ENCODE data around the gene MTSS2.
A peak's percentile ranks its signal among the peaks of the same experiment; 100 is the strongest.

MTSS2 gene

DNA sequence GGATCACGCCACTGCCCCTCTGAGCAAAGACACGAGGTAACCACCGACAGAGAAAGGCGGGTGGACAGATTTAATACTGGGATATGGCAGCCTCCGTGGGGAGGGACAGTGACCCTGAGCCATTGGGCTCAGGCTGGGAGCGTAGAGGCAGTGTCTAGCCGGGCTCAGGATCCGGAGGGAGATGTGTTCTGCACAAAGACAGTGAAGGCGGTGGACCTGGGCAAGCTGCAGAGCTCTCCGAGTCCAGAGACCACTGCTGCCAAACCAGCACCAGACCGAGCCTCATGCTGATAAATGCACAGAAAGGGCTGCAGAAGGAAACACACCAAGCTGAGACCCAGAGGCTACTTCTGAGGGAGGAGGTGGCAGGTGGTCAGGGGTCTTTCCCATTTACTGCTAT lies 26.5 kb upstream of the MTSS2 start:
- DNase-seq (ENCODE audit: low read depth in 1 of 2, low spot score in 1 of 2), result no peak
- in situ Hi-C loops (cut with HindIII; ENCODE audit: low pct_unique_long_range_greater_than_20kb, low sequenced_read_pairs), result no loop called here
- no peak for TF ChIP-seq JUND (IDR thresholded peaks at IDR 0.05; ENCODE audit: low read depth)

DNA sequence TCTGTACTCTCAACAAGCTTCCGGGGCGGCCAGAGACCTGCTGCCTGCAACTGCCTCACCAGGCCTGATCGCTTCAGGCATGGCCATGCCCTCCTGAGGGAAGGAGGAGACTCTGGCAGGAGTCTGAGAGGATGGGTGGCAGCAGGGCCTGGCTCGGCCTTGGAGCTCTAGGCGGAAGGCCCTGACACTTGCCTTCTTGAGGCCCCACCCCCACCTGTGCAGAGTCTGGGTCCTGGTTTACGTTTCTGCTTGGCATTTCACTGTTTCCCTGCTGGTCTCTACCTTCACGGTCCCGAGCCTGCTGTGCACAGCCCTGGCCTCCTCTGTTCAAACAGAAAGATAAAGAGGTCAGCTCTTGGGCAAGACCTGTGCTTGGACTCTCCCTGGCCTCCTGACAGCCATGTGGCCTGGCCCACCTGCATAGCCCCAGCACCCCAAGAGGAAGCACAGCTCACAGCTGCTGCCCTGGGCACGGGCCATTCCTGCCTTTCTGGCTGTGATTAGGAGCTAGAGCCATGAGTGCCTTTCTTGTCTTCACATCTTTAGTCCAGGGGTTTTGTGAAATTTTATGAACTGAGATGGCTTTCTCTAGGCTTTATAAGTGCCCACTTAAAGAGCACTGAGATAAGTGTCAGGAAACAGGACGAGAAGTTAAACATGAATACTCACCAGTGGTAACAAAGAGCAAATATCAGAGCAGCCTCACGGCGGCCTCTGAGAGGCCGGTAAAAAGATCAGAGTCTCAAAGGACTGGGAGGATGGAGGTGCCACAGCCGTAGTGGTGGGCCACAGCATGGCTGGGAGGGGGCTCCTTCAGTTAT lies 25.6 kb upstream of the MTSS2 start:
- in situ Hi-C loops (cut with HindIII; ENCODE audit: low pct_unique_long_range_greater_than_20kb, low sequenced_read_pairs), result no loop called here
- no peak for TF ChIP-seq JUND (IDR thresholded peaks at IDR 0.05; ENCODE audit: low read depth)
- no peak for DNase-seq (ENCODE audit: low read depth in 1 of 2, low spot score in 1 of 2)

DNA sequence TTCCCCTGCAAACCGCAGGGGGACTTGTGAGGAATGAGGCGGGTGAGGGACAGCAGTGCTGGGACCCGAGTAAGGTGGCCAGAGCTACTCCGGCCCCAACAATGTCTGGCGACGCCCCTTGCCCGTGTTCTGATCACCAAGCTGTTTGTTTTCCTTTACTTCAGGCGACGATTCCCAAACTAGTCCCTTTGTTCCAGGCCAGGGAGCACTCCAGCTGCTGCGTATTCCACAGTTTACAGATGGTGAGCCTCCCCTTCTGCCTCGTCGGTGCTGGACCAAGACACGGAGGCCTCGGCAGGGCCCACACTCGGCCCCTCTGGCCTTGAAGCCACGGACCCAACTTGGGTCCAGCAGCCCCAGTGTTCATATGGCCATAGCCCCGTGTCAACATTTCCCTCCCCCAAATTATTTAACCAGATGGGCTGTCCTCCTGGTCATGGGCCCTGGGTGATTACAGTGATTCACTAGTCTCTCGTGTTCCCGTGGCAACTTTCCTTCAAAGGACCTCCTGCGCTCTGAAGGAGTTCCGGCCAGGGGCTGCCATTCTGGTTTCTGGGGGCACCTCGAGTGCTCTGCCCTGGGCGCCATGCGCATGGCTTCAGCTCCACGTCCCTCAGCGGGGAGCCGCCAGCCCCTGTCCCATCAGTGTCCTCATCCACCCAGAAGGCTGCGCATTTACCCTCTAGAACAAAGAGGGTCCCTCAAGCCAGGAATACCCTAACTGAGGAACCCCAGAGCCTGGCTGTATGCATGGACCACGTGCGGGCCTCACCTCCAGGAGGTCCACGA lies 24.8 kb upstream of the MTSS2 start:
- DNase-seq (ENCODE audit: low read depth in 1 of 2, low spot score in 1 of 2), result no peak
- no peak for TF ChIP-seq JUND (IDR thresholded peaks at IDR 0.05; ENCODE audit: low read depth)
- in situ Hi-C loops (cut with HindIII; ENCODE audit: low pct_unique_long_range_greater_than_20kb, low sequenced_read_pairs), result no loop called here

GRCh38 chr16:70709942-70710341 lies 24.1 kb upstream of the MTSS2 start:
- no peak for TF ChIP-seq JUND (IDR thresholded peaks at IDR 0.05; ENCODE audit: low read depth)
- no peak for DNase-seq (ENCODE audit: low read depth in 1 of 2, low spot score in 1 of 2)
- in situ Hi-C loops (cut with HindIII; ENCODE audit: low pct_unique_long_range_greater_than_20kb, low sequenced_read_pairs), result no loop called here

- no peak for TF ChIP-seq JUND (IDR thresholded peaks at IDR 0.05; ENCODE audit: low read depth)
- in situ Hi-C loops (cut with HindIII; ENCODE audit: low pct_unique_long_range_greater_than_20kb, low sequenced_read_pairs), result no loop called here
- no peak for DNase-seq (ENCODE audit: low read depth in 1 of 2, low spot score in 1 of 2)
Measured at GRCh38 chr16:70709457-70709856, 23.6 kb upstream of the MTSS2 start.

DNA sequence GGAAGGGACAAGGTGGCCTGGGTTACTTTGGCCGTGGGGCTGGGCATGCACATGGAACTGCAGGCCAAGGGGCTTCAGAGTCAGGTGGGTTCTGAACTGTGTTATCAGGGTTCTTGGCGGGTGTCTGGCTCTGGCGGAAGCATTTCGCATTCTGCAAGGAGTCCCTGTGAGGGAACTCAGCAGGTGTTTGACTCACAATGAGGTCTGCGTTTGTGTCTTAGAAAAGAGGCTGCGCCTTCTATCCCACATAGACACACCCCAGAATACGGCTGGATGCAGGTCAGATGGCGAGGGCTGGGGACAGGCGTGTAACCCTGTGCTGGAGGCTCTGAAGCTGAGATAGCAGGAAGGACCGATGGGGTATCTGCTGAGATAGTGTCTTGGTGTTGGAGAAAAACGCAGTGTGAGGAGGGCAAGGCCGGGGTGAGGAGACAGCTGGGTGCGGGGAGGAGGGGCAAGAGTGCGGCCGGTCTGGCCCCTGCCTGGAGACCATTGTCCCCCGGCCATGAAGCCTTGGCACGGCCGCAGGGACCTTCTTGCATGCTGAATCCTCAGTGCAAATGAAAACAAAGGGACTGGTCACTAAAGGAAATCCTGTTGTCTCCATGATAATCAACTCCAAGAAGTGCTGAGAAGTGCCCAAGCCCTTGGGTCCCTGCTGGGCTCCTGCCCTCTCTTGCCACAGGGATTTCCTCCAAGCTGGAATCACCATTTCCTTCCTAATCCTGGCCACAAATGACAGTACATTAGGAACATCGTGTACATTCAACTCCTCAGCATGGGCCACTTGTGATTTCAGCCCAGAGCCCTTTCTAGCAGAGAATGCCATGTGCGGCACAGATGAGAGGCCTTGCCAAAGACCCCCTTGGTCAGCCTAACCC lies 22.8 kb upstream of the MTSS2 start:
- in situ Hi-C loops (cut with HindIII; ENCODE audit: low pct_unique_long_range_greater_than_20kb, low sequenced_read_pairs), result no loop called here
- TF ChIP-seq JUND (IDR thresholded peaks at IDR 0.05; ENCODE audit: low read depth), result no peak
- no peak for DNase-seq (ENCODE audit: low read depth in 1 of 2, low spot score in 1 of 2)

- no peak; the same call in 1 of the 2 replicates for TF ChIP-seq JUND (IDR thresholded peaks at IDR 0.05; ENCODE audit: low read depth)
- in situ Hi-C loops (cut with HindIII; ENCODE audit: low pct_unique_long_range_greater_than_20kb, low sequenced_read_pairs), result no loop called here
- DNase-seq (ENCODE audit: low read depth in 1 of 2, low spot score in 1 of 2), result peak; percentile 73 to 87
Measured at GRCh38 chr16:70706948-70707465, 21.2 kb upstream of the MTSS2 start.

DNA sequence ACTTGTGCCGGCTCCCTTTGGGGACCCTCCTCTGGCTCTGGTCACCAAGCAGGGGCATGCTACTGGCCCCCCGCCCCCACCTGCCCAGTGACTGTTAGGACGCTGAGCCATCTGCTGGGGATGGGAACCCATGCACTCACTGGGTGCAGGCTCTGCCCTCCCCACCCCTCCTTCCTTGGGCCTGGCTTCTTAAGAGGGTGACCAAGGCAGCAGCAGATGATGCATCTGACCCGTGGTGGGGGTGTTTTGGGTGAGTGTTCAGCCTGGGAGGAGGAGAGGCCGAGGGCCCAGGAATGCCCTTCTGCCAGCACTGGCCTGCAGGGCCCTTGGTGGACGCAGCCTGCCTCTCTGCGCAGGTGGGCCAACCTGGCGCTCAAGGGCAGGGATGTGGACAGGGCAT lies 19.2 kb upstream of the MTSS2 start:
- in situ Hi-C loops (cut with HindIII; ENCODE audit: low pct_unique_long_range_greater_than_20kb, low sequenced_read_pairs), result no loop called here
- DNase-seq (ENCODE audit: low read depth in 1 of 2, low spot score in 1 of 2), result no peak
- no peak for TF ChIP-seq JUND (IDR thresholded peaks at IDR 0.05; ENCODE audit: low read depth)

- no peak for TF ChIP-seq JUND (IDR thresholded peaks at IDR 0.05; ENCODE audit: low read depth)
- in situ Hi-C loops (cut with HindIII; ENCODE audit: low pct_unique_long_range_greater_than_20kb, low sequenced_read_pairs), result no loop called here
- no peak for DNase-seq (ENCODE audit: low read depth in 1 of 2, low spot score in 1 of 2)
Measured at GRCh38 chr16:70704586-70704985, 18.7 kb upstream of the MTSS2 start.

GRCh38 chr16:70703835-70704381 lies 18.1 kb upstream of the MTSS2 start:
- in situ Hi-C loops (cut with HindIII; ENCODE audit: low pct_unique_long_range_greater_than_20kb, low sequenced_read_pairs), result no loop called here
- no peak for DNase-seq (ENCODE audit: low read depth in 1 of 2, low spot score in 1 of 2)
- no peak for TF ChIP-seq JUND (IDR thresholded peaks at IDR 0.05; ENCODE audit: low read depth)

DNA sequence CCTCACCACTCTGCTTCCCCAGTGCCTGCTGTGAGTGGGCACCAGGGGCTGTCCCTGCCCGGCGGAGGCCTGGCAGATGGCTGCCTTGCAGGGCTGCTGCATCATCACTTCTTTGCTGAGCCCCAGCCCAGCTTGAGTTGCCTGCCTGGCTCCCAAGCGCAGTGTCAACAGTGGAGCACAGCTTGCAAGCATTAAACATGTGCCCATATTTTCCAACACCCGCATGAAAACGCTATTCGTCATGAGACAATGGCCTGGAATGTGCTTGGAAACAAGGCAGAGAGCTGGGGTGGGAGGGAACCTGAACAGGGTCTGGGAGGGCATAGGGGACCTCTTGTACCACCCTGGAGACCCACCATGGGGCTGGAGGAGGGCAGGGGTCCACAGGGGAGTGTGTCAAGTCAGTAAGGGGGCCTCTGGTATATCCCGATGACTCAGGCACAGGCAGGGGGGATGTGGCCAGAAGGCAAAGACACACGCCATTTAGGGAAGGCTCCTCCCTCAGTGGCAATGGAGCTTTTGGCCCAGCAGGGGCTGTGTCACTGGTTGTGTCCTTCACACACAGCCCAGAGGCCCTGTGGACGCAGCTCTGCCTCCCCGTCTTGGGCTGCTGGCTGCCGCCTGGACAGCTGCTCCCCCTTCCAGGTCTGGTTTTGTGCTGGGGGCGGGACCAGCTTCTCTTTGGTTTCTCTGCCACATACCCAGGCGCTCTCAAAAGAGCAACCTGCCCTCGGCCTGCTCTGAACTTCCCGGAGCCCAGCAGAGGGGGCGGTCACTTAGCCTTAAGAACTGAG lies 17.4 kb upstream of the MTSS2 start:
- DNase-seq (ENCODE audit: low read depth in 1 of 2, low spot score in 1 of 2), result no peak
- TF ChIP-seq JUND (IDR thresholded peaks at IDR 0.05; ENCODE audit: low read depth), result no peak

More for the DNA sequence above, 17.4 kb upstream of the MTSS2 start:
- in situ Hi-C loops (cut with HindIII; ENCODE audit: low pct_unique_long_range_greater_than_20kb, low sequenced_read_pairs), result no loop called here
